Measurements from ENCODE around the gene PTTG1IP.

PTTG1IP gene

GRCh38 chr21:44820851-44821250, 52.6 kb downstream of the PTTG1IP start:
- TF ChIP-seq POLR2A (IDR thresholded peaks at IDR 0.05; ENCODE audit: extremely low read depth, insufficient read length) = no peak
- TF ChIP-seq CTCF (IDR thresholded peaks at IDR 0.05; ENCODE audit: low read depth, low read length) = no peak
- no peak for TF ChIP-seq MYC (IDR thresholded peaks at IDR 0.05; ENCODE audit: low read depth, low read length)
- no peak for TF ChIP-seq MAX (IDR thresholded peaks at IDR 0.05; ENCODE audit: low read depth, low read length)
- no peak for DNase-seq (ENCODE audit: low read depth)
- H3K4me3 ChIP-seq (ENCODE audit: low read depth, low read length) = no peak overlapping the region

GRCh38 chr21:44819283-44820243, 53.9 kb downstream of the PTTG1IP start:
- H3K4me3 ChIP-seq (ENCODE audit: low read depth, low read length) = no peak overlapping the region
- DNase-seq (ENCODE audit: low read depth) = no peak
- TF ChIP-seq MAX (IDR thresholded peaks at IDR 0.05; ENCODE audit: low read depth, low read length) (no peak), CTCF (IDR thresholded peaks at IDR 0.05; ENCODE audit: low read depth, low read length) (no peak), POLR2A (IDR thresholded peaks at IDR 0.05; ENCODE audit: extremely low read depth, insufficient read length) (no peak), MYC (IDR thresholded peaks at IDR 0.05; ENCODE audit: low read depth, low read length) (no peak)

- no peak for DNase-seq (ENCODE audit: low read depth)
- TF ChIP-seq CTCF (IDR thresholded peaks at IDR 0.05; ENCODE audit: low read depth, low read length) (no peak), MYC (IDR thresholded peaks at IDR 0.05; ENCODE audit: low read depth, low read length) (no peak), MAX (IDR thresholded peaks at IDR 0.05; ENCODE audit: low read depth, low read length) (no peak), POLR2A (IDR thresholded peaks at IDR 0.05; ENCODE audit: extremely low read depth, insufficient read length) (no peak)
- peak overlapping the region; percentile 36 for H3K4me3 ChIP-seq (ENCODE audit: low read depth, low read length)
These were observed 54.9 kb downstream of the PTTG1IP start for GRCh38 chr21:44818640-44819011.

- no peak for TF ChIP-seq MYC (IDR thresholded peaks at IDR 0.05; ENCODE audit: low read depth, low read length)
- TF ChIP-seq CTCF (IDR thresholded peaks at IDR 0.05; ENCODE audit: low read depth, low read length) = no peak
- peak; percentile 67 for TF ChIP-seq POLR2A (IDR thresholded peaks at IDR 0.05; ENCODE audit: extremely low read depth, insufficient read length)
- peak; percentile 90 for TF ChIP-seq MAX (IDR thresholded peaks at IDR 0.05; ENCODE audit: low read depth, low read length)
- peak within 1 kb of the TSS; percentile 58 for H3K4me3 ChIP-seq (ENCODE audit: low read depth, low read length)
- DNase-seq (ENCODE audit: low read depth) = peak; percentile 85
These were observed 55.4 kb downstream of the PTTG1IP start, which contains the start of gene SUMO3 for GRCh38 chr21:44817914-44818639. Gene SUMO3, minus strand, starts transcription at chr21:44818062. Its CDS starts 94 bp downstream, at chr21:44817968.

- DNase-seq (ENCODE audit: low read depth) = peak; percentile 90
- TF ChIP-seq MAX (IDR thresholded peaks at IDR 0.05; ENCODE audit: low read depth, low read length) = no peak
- no peak for TF ChIP-seq CTCF (IDR thresholded peaks at IDR 0.05; ENCODE audit: low read depth, low read length)
- TF ChIP-seq MYC (IDR thresholded peaks at IDR 0.05; ENCODE audit: low read depth, low read length) = no peak; the same call in 1 of the 2 replicates
- no peak for TF ChIP-seq POLR2A (IDR thresholded peaks at IDR 0.05; ENCODE audit: extremely low read depth, insufficient read length)
These were observed 56.0 kb downstream of the PTTG1IP start for GRCh38 chr21:44817506-44817880.

More at GRCh38 chr21:44817506-44817880, 56.0 kb downstream of the PTTG1IP start:
- peak overlapping the region; percentile 58 for H3K4me3 ChIP-seq (ENCODE audit: low read depth, low read length)
